NB4 (cell line): ENCODE data around the gene ZNF22.

Experiments used
- CTCF ChIP-seq: IDR thresholded peaks from one replicate; pipeline ENCODE4 v1.5.1; 2012; ENCODE audit warnings: low read depth, low read length
- MYC ChIP-seq: IDR thresholded peaks from 2 replicates; pipeline ENCODE4 v1.6.1; 2011; ENCODE audit warnings: low read depth, low read length
- POLR2A ChIP-seq: IDR thresholded peaks from 2 replicates; pipeline ENCODE4 v1.6.1; 2011; ENCODE audit warnings: mild to moderate bottlenecking; ENCODE audit not compliant: insufficient read length; ENCODE audit errors: extremely low read depth

GRCh38 chr10:44965651-44966097 is 35.0 kb upstream of the ZNF22 start:
- no peak for TF ChIP-seq POLR2A
- TF ChIP-seq CTCF = no peak
- no peak for TF ChIP-seq MYC
